ENCODE measurements around the gene MYO1G.

Gene MYO1G

GRCh38 chr7:44970523-44971051 is 8.2 kb downstream of the MYO1G start:
- no peak for TF ChIP-seq MAX (IDR thresholded peaks at IDR 0.05)
- no peak for TF ChIP-seq TCF12 (IDR thresholded peaks at IDR 0.05; ENCODE audit: low read depth)

GRCh38 chr7:44969701-44970522 is 8.9 kb downstream of the MYO1G start:
- TF ChIP-seq ZBTB7A (IDR thresholded peaks at IDR 0.05; ENCODE audit: low read depth): no peak
- no peak for TF ChIP-seq RAD21 (IDR thresholded peaks at IDR 0.05; ENCODE audit: low read depth)
- TF ChIP-seq YY1 (IDR thresholded peaks at IDR 0.05; ENCODE audit: low read depth): no peak
- TF ChIP-seq REST (IDR thresholded peaks at IDR 0.05; ENCODE audit: low read depth): no peak
- TF ChIP-seq TAF1 (IDR thresholded peaks at IDR 0.05; ENCODE audit: low read depth): no peak
- no peak for TF ChIP-seq USF1 (IDR thresholded peaks at IDR 0.05)
- no peak for TF ChIP-seq CEBPB (IDR thresholded peaks at IDR 0.05)
- no peak for TF ChIP-seq CREB1 (IDR thresholded peaks at IDR 0.05; ENCODE audit: low read depth)
- no peak for TF ChIP-seq TEAD4 (IDR thresholded peaks at IDR 0.05)
- no peak for TF ChIP-seq FOXM1 (IDR thresholded peaks at IDR 0.05; ENCODE audit: borderline replicate concordance, low read depth)
- TF ChIP-seq NFIC (IDR thresholded peaks at IDR 0.05): no peak
- TF ChIP-seq EP300 (IDR thresholded peaks at IDR 0.05; ENCODE audit: borderline replicate concordance): no peak

- TF ChIP-seq CEBPB (IDR thresholded peaks at IDR 0.05) (no peak), YY1 (IDR thresholded peaks at IDR 0.05; ENCODE audit: low read depth) (no peak), MAX (IDR thresholded peaks at IDR 0.05) (no peak), EGR1 (IDR thresholded peaks at IDR 0.05) (no peak), ZBTB7A (IDR thresholded peaks at IDR 0.05; ENCODE audit: low read depth) (no peak), EP300 (IDR thresholded peaks at IDR 0.05; ENCODE audit: borderline replicate concordance) (no peak), CREB1 (IDR thresholded peaks at IDR 0.05; ENCODE audit: low read depth) (no peak), FOXM1 (IDR thresholded peaks at IDR 0.05; ENCODE audit: borderline replicate concordance, low read depth) (no peak), TCF12 (IDR thresholded peaks at IDR 0.05; ENCODE audit: low read depth) (no peak), TEAD4 (IDR thresholded peaks at IDR 0.05) (no peak), USF1 (IDR thresholded peaks at IDR 0.05) (no peak), RAD21 (IDR thresholded peaks at IDR 0.05; ENCODE audit: low read depth) (no peak), NFIC (IDR thresholded peaks at IDR 0.05) (no peak), TAF1 (IDR thresholded peaks at IDR 0.05; ENCODE audit: low read depth) (no peak), REST (IDR thresholded peaks at IDR 0.05; ENCODE audit: low read depth) (no peak)
Observed at GRCh38 chr7:44969049-44969700, 9.6 kb downstream of the MYO1G start.

- TF ChIP-seq CREB1 (IDR thresholded peaks at IDR 0.05; ENCODE audit: low read depth) (no peak), NFIC (IDR thresholded peaks at IDR 0.05) (no peak), RAD21 (IDR thresholded peaks at IDR 0.05; ENCODE audit: low read depth) (peak; percentile 69), USF1 (IDR thresholded peaks at IDR 0.05) (no peak), MAX (IDR thresholded peaks at IDR 0.05) (peak; percentile 74), ZBTB7A (IDR thresholded peaks at IDR 0.05; ENCODE audit: low read depth) (no peak; the same call in 1 of the 2 replicates), REST (IDR thresholded peaks at IDR 0.05; ENCODE audit: low read depth) (no peak)
Observed at GRCh38 chr7:44967571-44968446, 11.0 kb downstream of the MYO1G start.
